IMR-90 (cell line): Measurements from ENCODE around the gene CHD2. TPM values are rescaled to one million over a fixed set of nuclear protein-coding genes. Genes with fewer than 3 reads are reported as not detected.

Source experiments
- ATAC-seq: fragments of 200-7000 bp; cut with Tn5 transposase; 2 replicates; pipeline ENCODE4 v1.9.1; 2020; ENCODE audit warnings: low read depth, mild to moderate bottlenecking, moderate library complexity
- BruUV-seq: library from RNA; stranded (reverse); fragments of 400-500 nt; replicated peaks from 2 replicates; lab custom pipeline; 2021; lab: Mats Ljungman, UMichigan
- CTCF ChIA-PET: fragments of 300-600 bp; formaldehyde crosslinking; extraction: SDS; loops from one replicate; lab custom pipeline; 2021; ENCODE audit warnings: antibody characterized with exemption; lab: Yijun Ruan, JAX
- POLR2A ChIA-PET: fragments of 300-600 bp; sonication (Branson Sonifier 250); formaldehyde crosslinking; loops from one replicate; lab custom pipeline; 2022; ENCODE audit warnings: antibody characterized with exemption; ENCODE audit not compliant: unreplicated experiment; lab: Charles Lee
- DNase-seq: peaks from one replicate; pipeline ENCODE4 v3.0.0; 2013
- H2AFZ ChIP-seq: replicated peaks from 2 replicates; pipeline ENCODE3; 2013; ENCODE audit warnings: low read length, mild to moderate bottlenecking; ENCODE audit not compliant: poor library complexity
- H2AK5ac ChIP-seq: 2 replicates; pipeline ENCODE4 v1.6.1; 2013; ENCODE audit warnings: low read depth, low read length, inconsistent platforms
- H2AK9ac ChIP-seq: replicated peaks from 2 replicates; pipeline ENCODE3; 2013; ENCODE audit warnings: mild to moderate bottlenecking, low read depth, low read length, moderate library complexity; ENCODE audit not compliant: poor library complexity
- H2BK120ac ChIP-seq: 2 replicates; pipeline ENCODE4 v1.6.1; 2013; ENCODE audit warnings: low read depth, low read length, inconsistent platforms
- H2BK15ac ChIP-seq: 3 replicates; pipeline ENCODE4 v1.6.1; 2013; ENCODE audit warnings: low read depth, low read length, inconsistent platforms
- H2BK20ac ChIP-seq: 2 replicates; pipeline ENCODE4 v1.6.1; 2013; ENCODE audit warnings: low read depth, mild to moderate bottlenecking, inconsistent platforms, low read length, moderate library complexity
- H2BK5ac ChIP-seq: 2 replicates; pipeline ENCODE4 v1.6.1; 2013; ENCODE audit warnings: mild to moderate bottlenecking, low read depth, low read length, inconsistent platforms; ENCODE audit not compliant: poor library complexity, severe bottlenecking
- H3K14ac ChIP-seq: replicated peaks from 2 replicates; pipeline ENCODE4 v1.6.1; 2013; ENCODE audit warnings: low read depth, low read length, inconsistent platforms
- H3K18ac ChIP-seq: 2 replicates; pipeline ENCODE4 v1.6.1; 2013; ENCODE audit warnings: low read depth, low read length, control low read depth
- H3K23ac ChIP-seq: 2 replicates; pipeline ENCODE4 v1.6.1; 2013; ENCODE audit warnings: low read depth, low read length, inconsistent platforms
- H3K27ac ChIP-seq: 2 replicates; pipeline ENCODE4 v1.5.1; 2013; ENCODE audit warnings: mild to moderate bottlenecking, control low read depth, low read length; ENCODE audit not compliant: insufficient read depth
- H3K27me3 ChIP-seq: 2 replicates; pipeline ENCODE4 v1.6.1; 2013; ENCODE audit warnings: low read length; ENCODE audit not compliant: control insufficient read depth, insufficient read depth
- H3K36me3 ChIP-seq: 2 replicates; pipeline ENCODE4 v1.6.1; 2013; ENCODE audit warnings: low read length, mixed read lengths; ENCODE audit not compliant: control insufficient read depth, insufficient read depth
- H3K4ac ChIP-seq: 2 replicates; pipeline ENCODE4 v1.6.1; 2013; ENCODE audit warnings: low read depth, low read length, inconsistent platforms
- H3K4me1 ChIP-seq: 2 replicates; pipeline ENCODE4 v1.6.1; 2013; ENCODE audit warnings: low read length, mixed read lengths; ENCODE audit not compliant: control insufficient read depth, insufficient read depth
- H3K4me2 ChIP-seq: 2 replicates; pipeline ENCODE4 v1.6.1; 2013; ENCODE audit warnings: low read depth, mild to moderate bottlenecking, control low read depth, low read length, moderate library complexity
- H3K4me3 ChIP-seq: 2 replicates; pipeline ENCODE4 v1.5.1; 2013; ENCODE audit warnings: low read depth, mild to moderate bottlenecking, control low read depth, low read length, moderate library complexity; ENCODE audit not compliant: insufficient read depth
- H3K56ac ChIP-seq: 2 replicates; pipeline ENCODE4 v1.6.1; 2013; ENCODE audit warnings: low read length, inconsistent platforms; ENCODE audit not compliant: insufficient read depth; ENCODE audit errors: extremely low read depth
- H3K79me1 ChIP-seq, 2 experiments: 2 replicates each; pipeline ENCODE4 v1.6.1; 2013; ENCODE audit warnings: low read length in 2 of 2, inconsistent platforms in 1 of 2, low read depth in 1 of 2
- H3K9ac ChIP-seq: 2 replicates; pipeline ENCODE4 v1.6.1; 2013; ENCODE audit warnings: low read depth, low read length, control low read depth
- H3K9me1 ChIP-seq: 2 replicates; pipeline ENCODE4 v1.6.1; 2013; ENCODE audit warnings: low read length, inconsistent platforms; ENCODE audit not compliant: insufficient read depth
- H3K9me3 ChIP-seq: 2 replicates; pipeline ENCODE4 v1.6.1; 2013; ENCODE audit warnings: low read length; ENCODE audit not compliant: control insufficient read depth, insufficient read depth
- H4K20me1 ChIP-seq: 2 replicates; pipeline ENCODE4 v1.6.1; 2013; ENCODE audit warnings: low read length, inconsistent platforms; ENCODE audit not compliant: insufficient read depth
- H4K5ac ChIP-seq: 2 replicates; pipeline ENCODE4 v1.6.1; 2013; ENCODE audit warnings: mild to moderate bottlenecking, low read depth, low read length, control low read depth
- H4K8ac ChIP-seq, 2 experiments: 2 replicates each; pipeline ENCODE4 v1.6.1; 2013; ENCODE audit warnings: low read depth in 2 of 2, low read length in 2 of 2, control low read depth in 1 of 2, inconsistent platforms in 1 of 2
- H4K91ac ChIP-seq: 2 replicates; pipeline ENCODE4 v1.6.1; 2013; ENCODE audit warnings: low read depth, low read length, inconsistent platforms; ENCODE audit not compliant: insufficient read depth
- BHLHE40 ChIP-seq: fragments of 150-350 bp; IDR thresholded peaks from 2 replicates; pipeline ENCODE4 v1.6.1; 2016; ENCODE audit warnings: mild to moderate bottlenecking, low read depth, low read length
- FOS ChIP-seq: fragments of 150-350 bp; IDR thresholded peaks from 2 replicates; pipeline ENCODE4 v1.6.1; 2016; ENCODE audit warnings: low read depth, low read length
- MAFK ChIP-seq: IDR thresholded peaks from 2 replicates; pipeline ENCODE4 v1.6.1; 2012; ENCODE audit warnings: low read depth, low read length, improper control_type of control experiment
- MXI1 ChIP-seq: IDR thresholded peaks from 2 replicates; pipeline ENCODE4 v1.6.1; 2012; ENCODE audit warnings: low read depth, mild to moderate bottlenecking, low read length, moderate library complexity, borderline replicate concordance
- NFE2L2 ChIP-seq: fragments of 150-350 bp; IDR thresholded peaks from 2 replicates; pipeline ENCODE4 v1.6.1; 2016; ENCODE audit warnings: low read depth, mild to moderate bottlenecking, low read length
- RAD21 ChIP-seq: IDR thresholded peaks from 2 replicates; pipeline ENCODE4 v1.6.1; 2012; ENCODE audit warnings: low read length, improper control_type of control experiment
- RCOR1 ChIP-seq: IDR thresholded peaks from 2 replicates; pipeline ENCODE4 v1.6.1; 2012; ENCODE audit warnings: mild to moderate bottlenecking, low read length, improper control_type of control experiment; ENCODE audit not compliant: insufficient replicate concordance
- RFX5 ChIP-seq: IDR thresholded peaks from 2 replicates; pipeline ENCODE4 v1.8.0; 2012; ENCODE audit warnings: low read depth, mild to moderate bottlenecking, low read length, moderate library complexity
- SMC3 ChIP-seq: fragments of 150-350 bp; IDR thresholded peaks from 2 replicates; pipeline ENCODE4 v1.6.1; 2016; ENCODE audit warnings: low read depth, mild to moderate bottlenecking, antibody characterized with exemption, low read length, moderate library complexity
- WGBS, 2 experiments: methylation state at CpG; one replicate each; pipeline versions ENCODE4 v1.1.5 to v1.1.7; 2013; ENCODE audit warnings: missing lambda C conversion rate in 2 of 2; ENCODE audit not compliant: insufficient read length in 1 of 2; ENCODE audit errors: extremely low coverage in 2 of 2; 5-methylcytosine and 5-hydroxymethylcytosine counted together
- dilution Hi-C: fragments of 300-500 bp; cut with HindIII; formaldehyde crosslinking; loops from one replicate; pipeline ENCODE4 v1.14.3; 2018; ENCODE audit warnings: low sequenced_read_pairs; ENCODE audit not compliant: unreplicated experiment
- in situ Hi-C: fragments of 300-500 bp; cut with MboI; formaldehyde crosslinking; loops from 3 replicates; pipeline ENCODE4 v1.14.3; 2019; ENCODE audit warnings: low sequenced_read_pairs, inconsistent platforms, mixed read lengths
- intact Hi-C: fragments of 100-400 bp; cut with micrococcal nuclease; formaldehyde crosslinking; loops from 2 replicates; pipeline ENCODE4 v1.10.0; 2022
- polyA plus RNA-seq, 3 experiments: library from polyadenylated mRNA; depleted of rRNA; stranded (reverse); fragments of >200 nt; gene quantifications; 2 replicates each; pipeline ENCODE4 v1.2.3, GENCODE V29; 2012; ENCODE audit warnings: low replicate concordance in 1 of 3
- total RNA-seq: library from RNA; depleted of rRNA; stranded (reverse); fragments of >200 nt; gene quantifications from 2 replicates; pipeline ENCODE4 v1.2.3, GENCODE V29; 2012
- TF ChIP-seq, protein P1 (sequence below): fragments of 150-350 bp; IDR thresholded peaks from 2 replicates; pipeline ENCODE4 v1.6.1; 2017; ENCODE audit warnings: mild to moderate bottlenecking, antibody characterized with exemption, low read length, low read depth

CHD2 gene
- total and polyA plus RNA-seq, 2 of the 4 experiments (the other 2 are of a cell fraction): 44.9 to 64.7 TPM

DNA sequence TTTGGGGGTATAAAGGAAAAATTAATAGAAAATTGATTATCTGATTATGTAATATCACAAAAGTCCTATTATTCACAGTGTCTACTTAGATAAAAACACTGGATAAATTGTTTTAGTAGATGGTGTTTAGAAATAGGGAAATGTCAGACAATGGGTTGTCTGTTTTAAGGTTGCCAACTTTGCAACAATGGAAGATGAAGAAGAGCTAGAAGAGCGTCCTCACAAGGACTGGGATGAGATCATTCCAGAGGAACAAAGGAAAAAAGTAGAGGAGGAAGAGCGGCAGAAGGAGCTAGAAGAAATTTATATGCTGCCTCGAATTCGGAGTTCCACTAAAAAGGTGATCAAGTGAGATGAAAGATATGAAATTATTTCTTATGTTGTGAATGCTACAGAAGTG is 84.0 kb downstream of the CHD2 start:
- intact Hi-C loops (loop anchor here (2.0 to 5.0 kb wide), 3 partner anchors 15 to 42 kb away; no protein-coding TSS in a partner anchor), in situ Hi-C loops (loop anchor here (25.0 kb wide), 1 partner anchor 1997 kb away; the partner anchor contains the start of gene PRC1), dilution Hi-C loops (no loop called here)
- Histone ChIP-seq H2BK20ac (no peak overlapping the region), H2BK5ac (no peak overlapping the region), H3K14ac (no peak overlapping the region), H3K56ac (no peak overlapping the region), H4K5ac (no peak overlapping the region), H2BK120ac (no peak overlapping the region), H3K9ac (no peak overlapping the region), H4K91ac (no peak overlapping the region), H2AK5ac (no peak overlapping the region), H3K9me3 (no peaks in the 10 kb centered on the region), H4K8ac (no peak overlapping the region), H3K36me3 (peaks cover 70% of the 10 kb centered on the region), H3K27ac (no peak overlapping the region), H3K4ac (no peak overlapping the region), H3K18ac (no peak overlapping the region), H3K23ac (no peak overlapping the region), H2AK9ac (no peak overlapping the region), H3K4me1 (no peaks in the 10 kb centered on the region), H2BK15ac (no peak overlapping the region), H3K4me2 (no peak overlapping the region), H3K79me1 (peaks cover 38 to 46% of the 10 kb centered on the region in 2 experiments), H3K9me1 (no peaks in the 10 kb centered on the region), H3K4me3 (no peak overlapping the region), H3K27me3 (no peaks in the 10 kb centered on the region), H2AFZ (no peak overlapping the region), H4K20me1 (peaks cover 3% of the 10 kb centered on the region)
- 96% methylated on average over 4 of the region's 4 CpGs; no CpG with 5 or more reads in 1 of the 2 experiments for WGBS, 2 experiments
- no peak for DNase-seq
- no peak for ATAC-seq
- ChIA-PET CTCF (no interaction called here), POLR2A (no interaction called here)
- TF ChIP-seq MXI1 (no peak), BHLHE40 (no peak), FOS (no peak), NFE2L2 (no peak), RAD21 (no peak), RCOR1 (no peak), SMC3 (no peak), RFX5 (no peak), MAFK (no peak)
- TF ChIP-seq, protein P1, sequence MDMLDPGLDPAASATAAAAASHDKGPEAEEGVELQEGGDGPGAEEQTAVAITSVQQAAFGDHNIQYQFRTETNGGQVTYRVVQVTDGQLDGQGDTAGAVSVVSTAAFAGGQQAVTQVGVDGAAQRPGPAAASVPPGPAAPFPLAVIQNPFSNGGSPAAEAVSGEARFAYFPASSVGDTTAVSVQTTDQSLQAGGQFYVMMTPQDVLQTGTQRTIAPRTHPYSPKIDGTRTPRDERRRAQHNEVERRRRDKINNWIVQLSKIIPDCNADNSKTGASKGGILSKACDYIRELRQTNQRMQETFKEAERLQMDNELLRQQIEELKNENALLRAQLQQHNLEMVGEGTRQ: no peak
- BruUV-seq: no TSS peak
